CD4-positive, alpha-beta T cell (primary cell): ENCODE results near the gene DUS3L. TPM values are rescaled to one million over a fixed set of nuclear protein-coding genes. Genes with fewer than 3 reads are reported as not detected.

Experiments used
- ATAC-seq: fragments of 200-7000 bp; cut with Tn5 transposase; one replicate; pipeline ENCODE4 v1.10.0; 2022; ENCODE audit warnings: mild to moderate bottlenecking; ENCODE audit not compliant: poor library complexity
- CTCF ChIA-PET: fragments of 350-600 bp; sonication (Branson Sonifier 250); formaldehyde crosslinking; loops from one replicate; lab custom pipeline; 2021; ENCODE audit warnings: antibody characterized with exemption, inconsistent platforms; lab: Charles Lee
- POLR2A ChIA-PET: fragments of 350-600 bp; sonication (Branson Sonifier 250); formaldehyde crosslinking; loops from one replicate; lab custom pipeline; 2021; ENCODE audit warnings: antibody characterized with exemption, inconsistent platforms; lab: Charles Lee
- DNase-seq, 14 experiments: peaks; one replicate each; pipeline ENCODE4 v3.0.0-alpha.2; 2013 to 2020; ENCODE audit warnings: mixed read lengths in 2 of 14
- H3K27ac ChIP-seq, 2 donors: one replicate each; pipeline versions ENCODE4 v1.5.1 to v1.7.0; 2013; ENCODE audit warnings: low read length in 2 of 2, low read depth in 1 of 2, mild to moderate bottlenecking in 1 of 2
- H3K27me3 ChIP-seq, 2 experiments: 1 replicate in 1 of 2; 2 replicates in 1 of 2; pipeline versions ENCODE4 v1.6.1 to v1.7.0; 2013; ENCODE audit warnings: low read length in 2 of 2, control low read depth in 1 of 2, mild to moderate bottlenecking in 1 of 2, moderate library complexity in 1 of 2; ENCODE audit not compliant: insufficient read depth in 2 of 2, control insufficient read depth in 1 of 2
- H3K36me3 ChIP-seq: one replicate; pipeline ENCODE4 v1.6.1; 2013; ENCODE audit warnings: low read length, control low read depth; ENCODE audit not compliant: insufficient read depth
- H3K4me1 ChIP-seq: one replicate; pipeline ENCODE4 v1.6.1; 2013; ENCODE audit warnings: low read length, control low read depth; ENCODE audit not compliant: insufficient read depth
- H3K4me3 ChIP-seq: one replicate; pipeline ENCODE4 v1.5.1; 2013; ENCODE audit warnings: mild to moderate bottlenecking, low read length, moderate library complexity
- H3K9me3 ChIP-seq, 2 experiments: 1 replicate in 1 of 2; 2 replicates in 1 of 2; pipeline versions ENCODE4 v1.6.1 to v1.7.0; 2013; ENCODE audit warnings: low read length in 2 of 2, mild to moderate bottlenecking in 2 of 2, control low read depth in 1 of 2, moderate library complexity in 1 of 2; ENCODE audit not compliant: control insufficient read depth in 1 of 2, insufficient read depth in 1 of 2
- H3K27ac Mint-ChIP-seq: one replicate; pipeline ENCODE4 v1.8.0; 2020; ENCODE audit warnings: mixed read lengths
- H3K27me3 Mint-ChIP-seq: one replicate; pipeline ENCODE4 v1.8.0; 2021; ENCODE audit warnings: mixed read lengths
- H3K36me3 Mint-ChIP-seq: one replicate; pipeline ENCODE4 v1.8.0; 2021; ENCODE audit warnings: low read depth, mixed read lengths
- H3K4me1 Mint-ChIP-seq: one replicate; pipeline ENCODE4 v1.8.0; 2021; ENCODE audit warnings: low read depth, mixed read lengths
- H3K4me3 Mint-ChIP-seq: one replicate; pipeline ENCODE4 v1.8.0; 2020; ENCODE audit warnings: mild to moderate bottlenecking, mixed read lengths
- H3K9me3 Mint-ChIP-seq: one replicate; pipeline ENCODE4 v1.8.0; 2020; ENCODE audit warnings: mixed read lengths
- CTCF ChIP-seq: fragments of 200-600 bp; IDR thresholded peaks from one replicate; pipeline ENCODE4 v1.8.0; 2022; ENCODE audit warnings: antibody characterized with exemption, mild to moderate bottlenecking
- intact Hi-C, 2 experiments: fragments of 100-400 bp; cut with DNase I in 1 of 2; cut with micrococcal nuclease in 1 of 2; formaldehyde crosslinking; loops; one replicate each; pipeline versions ENCODE4 v1.15.1 to v1.9.0; 2023 to 2025; cut with DNase I, micrococcal nuclease
- total RNA-seq, 174 experiments: library from RNA in 2 of 174; stranded (reverse) in 2 of 174; gene quantifications; one replicate each; pipeline ENCODE4 v1.2.3 and lab custom pipeline; 2021 to 2026

Gene DUS3L
- total RNA-seq, 2 experiments from 2014 or later = 150 to 170 TPM

DNA sequence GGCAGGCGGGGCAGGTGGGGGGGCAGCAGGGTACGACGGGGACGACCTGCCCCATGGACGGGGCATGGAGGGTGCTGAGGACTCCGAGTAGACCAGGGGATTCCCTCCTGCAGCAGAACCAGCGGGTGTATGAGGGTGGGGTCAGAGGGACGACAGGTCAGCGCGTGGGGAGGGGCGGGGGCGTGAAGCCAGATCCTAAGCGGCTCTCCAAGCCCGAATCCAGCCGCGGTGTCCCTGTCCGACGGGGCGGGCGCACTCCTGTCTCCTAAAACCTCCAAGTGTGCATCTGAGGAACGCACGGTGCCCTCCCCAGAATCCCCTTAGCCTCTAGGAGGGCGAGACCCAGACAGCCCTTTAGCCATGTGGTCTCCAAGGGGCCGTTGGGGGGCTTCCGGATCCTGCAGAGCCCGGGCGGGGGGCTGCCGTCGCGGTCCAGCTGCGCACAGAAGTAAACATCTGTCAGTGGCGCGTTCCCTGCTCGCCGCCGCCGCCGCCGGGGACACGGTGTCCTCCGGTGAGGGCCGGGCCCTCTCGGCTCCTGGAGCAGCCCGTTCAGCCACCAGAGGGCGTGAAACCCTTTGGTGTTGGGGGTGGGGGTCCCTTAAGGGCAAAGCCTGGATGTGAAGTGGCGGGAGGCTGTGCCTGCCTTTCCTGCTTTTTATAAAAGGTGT, 14.6 kb upstream of the DUS3L start:
- Histone ChIP-seq H3K9me3 (peaks cover 0 to 19% of the 10 kb centered on the region in 2 experiments), H3K27ac (no peak overlapping the region), H3K36me3 (no peaks in the 10 kb centered on the region), H3K27me3 (peaks cover 16 to 19% of the 10 kb centered on the region in 2 experiments), H3K4me1 (peaks cover 33% of the 10 kb centered on the region), H3K4me3 (peak overlapping the region; percentile 30)
- peak; percentile 24 for ATAC-seq
- H3K4me3 Mint-ChIP-seq = peak overlapping the region; percentile 68
- peak; percentile 65 for TF ChIP-seq CTCF
- H3K27ac Mint-ChIP-seq = no peak overlapping the region
- no peaks in the 10 kb centered on the region for H3K9me3 Mint-ChIP-seq
- no peaks in the 10 kb centered on the region for H3K36me3 Mint-ChIP-seq
- peaks cover 15% of the 10 kb centered on the region for H3K27me3 Mint-ChIP-seq
- DNase-seq = peak; percentile 46 to 80 (median 59)
- intact Hi-C loops = loop anchor here in 1 of 2 experiments (2.0 to 5.0 kb wide), 3 partner anchors 19 to 172 kb away; partner anchors contain the start of gene RANBP3
- peaks cover 18% of the 10 kb centered on the region for H3K4me1 Mint-ChIP-seq
- POLR2A ChIA-PET = interaction anchor here (0.7 kb wide), 1 partner anchor 23 kb away, joined by 3 read pairs; no protein-coding TSS in a partner anchor
- CTCF ChIA-PET = no interaction called here

DNA sequence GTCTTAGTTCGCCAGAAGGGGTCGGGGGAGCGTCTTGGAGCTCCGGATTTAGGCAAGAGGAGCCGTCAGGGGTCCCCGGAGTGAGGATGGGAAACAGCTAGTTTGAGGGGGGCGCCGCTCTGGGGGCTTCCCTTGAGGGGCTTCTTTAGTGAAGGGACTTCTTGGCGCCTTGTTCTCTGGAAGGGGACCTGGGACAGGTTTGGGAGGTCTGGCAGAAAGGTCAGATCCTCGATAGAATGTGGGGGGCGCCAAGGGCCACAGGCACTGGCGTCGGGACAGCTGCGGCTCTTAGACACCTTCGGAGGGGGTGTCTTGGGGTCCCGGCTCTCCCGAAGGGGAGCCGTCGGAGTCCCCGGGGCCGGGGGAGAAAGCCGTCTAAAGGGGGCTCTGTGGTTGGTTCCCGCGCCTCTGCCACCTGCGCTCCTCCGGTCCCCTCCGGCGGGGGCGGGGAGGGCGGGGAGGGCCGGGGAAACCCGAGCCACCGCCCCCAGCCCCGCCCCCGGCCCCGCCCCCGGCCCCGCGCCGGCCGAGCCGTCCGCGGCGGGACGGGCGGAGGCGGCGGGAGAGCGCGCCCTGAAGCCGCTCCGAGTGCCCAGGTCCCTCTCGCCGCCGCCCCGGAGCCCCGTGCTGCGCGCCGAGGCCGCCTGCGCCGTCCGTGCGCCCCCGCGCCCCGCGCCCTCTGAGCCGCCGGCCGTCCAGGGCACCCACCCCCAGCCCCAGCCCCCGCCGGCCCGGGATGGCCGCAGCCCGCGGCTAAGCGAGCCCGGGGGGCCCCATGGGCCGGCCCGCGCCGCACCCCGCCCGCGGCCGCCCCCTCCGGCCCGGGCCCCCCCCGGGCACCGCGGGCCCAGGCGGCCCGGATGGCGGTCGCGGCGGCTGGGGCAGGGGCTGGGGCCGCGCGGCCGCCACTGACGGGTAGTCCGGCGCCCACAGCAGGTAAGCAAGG, 13.8 kb upstream of the DUS3L start, which contains the start of gene NRTN:
TSS of gene NRTN (plus strand) at position 552 of the 946 bp plus-strand sequence. CDS start 19,099 bp downstream, outside the sequence.
- intact Hi-C loops = loop anchor here (1.0 to 5.0 kb wide), 5 partner anchors 13 to 558 kb away; partner anchors contain the start of genes RANBP3 (in 2 of the 2), VMAC (in 2 of the 2), CLPP (in 1 of the 2) and DUS3L (in 1 of the 2)

More for the DNA sequence above, 13.8 kb upstream of the DUS3L start, which contains the start of gene NRTN:
- Histone ChIP-seq H3K4me3 (peak within 1 kb of the TSS; percentile 47), H3K36me3 (no peaks in the 10 kb centered on the region), H3K9me3 (peaks cover 0 to 22% of the 10 kb centered on the region in 2 experiments), H3K27me3 (peaks cover 24 to 26% of the 10 kb centered on the region in 2 experiments), H3K27ac (no peak within 1 kb of the TSS), H3K4me1 (peaks cover 33% of the 10 kb centered on the region)
- POLR2A ChIA-PET = interaction anchor here (0.5 to 1.7 kb wide), 12 partner anchors 10 to 1825 kb away, joined by 3 to 33 read pairs (median 5); partner anchors contain the start of genes DUS3L, NDUFA11, PET100 and RANBP3
- Mint-ChIP-seq H3K27me3 (peaks cover 17% of the 10 kb centered on the region), H3K4me1 (peaks cover 18% of the 10 kb centered on the region), H3K9me3 (no peaks in the 10 kb centered on the region), H3K36me3 (no peaks in the 10 kb centered on the region), H3K4me3 (peak within 1 kb of the TSS; percentile 82), H3K27ac (peak within 1 kb of the TSS; percentile 68)
- CTCF ChIA-PET = interaction anchor here (0.6 to 1.9 kb wide), 34 partner anchors 7 to 1817 kb away, joined by 3 to 63 read pairs (median 5); partner anchors contain the start of genes DUS3L, FEM1A, FUT6 and LONP1
- ATAC-seq (peak; percentile 18), DNase-seq (peak in 11 of 14 experiments; percentile 30 to 78 (median 51))
- no peak for TF ChIP-seq CTCF
